Tibial nerve (tissue), 4 donors: ENCODE measurements around the gene GARIN5B. TPM values are rescaled to one million over a fixed set of nuclear protein-coding genes. Genes with fewer than 3 reads are reported as not detected.

Experiments
- DNase-seq, 2 donors: peaks; one replicate each; pipeline ENCODE4 v3.0.0-alpha.2; 2019; ENCODE audit warnings: low spot score in 2 of 2
- H3K27ac ChIP-seq, 4 donors: fragments of 200-600 bp; sonication (generic) in 3 of 4; one replicate each; pipeline ENCODE4 v1.5.1; 2017 to 2019; ENCODE audit warnings: mild to moderate bottlenecking in 1 of 4
- H3K27me3 ChIP-seq, 2 donors: fragments of 200-600 bp; sonication (generic) in 1 of 2; one replicate each; pipeline versions ENCODE4 v1.5.1 to v1.6.0; 2017 to 2019
- H3K36me3 ChIP-seq, 3 donors: fragments of 200-600 bp; sonication (generic); one replicate each; pipeline ENCODE4 v1.5.1; 2018 to 2019
- H3K4me1 ChIP-seq, 4 donors: fragments of 200-600 bp; sonication (generic) in 3 of 4; one replicate each; pipeline ENCODE4 v1.5.1; 2017 to 2019
- H3K4me3 ChIP-seq, 4 donors: fragments of 200-600 bp; sonication (generic) in 3 of 4; one replicate each; pipeline ENCODE4 v1.5.1; 2017 to 2019; ENCODE audit warnings: mild to moderate bottlenecking in 1 of 4, moderate library complexity in 1 of 4
- H3K9me3 ChIP-seq, 4 donors: fragments of 200-600 bp; sonication (generic) in 3 of 4; one replicate each; pipeline ENCODE4 v1.5.1; 2017 to 2019
- EP300 ChIP-seq, 2 donors: sonication (generic); formaldehyde crosslinking; IDR thresholded peaks; one replicate each; pipeline ENCODE4 v1.6.1; 2017; ENCODE audit warnings: antibody characterized with exemption in 2 of 2, mild to moderate bottlenecking in 1 of 2
- POLR2A ChIP-seq, 2 donors: fragments of 450-650 bp; IDR thresholded peaks; one replicate each; pipeline ENCODE4 v1.6.1; 2017; ENCODE audit warnings: antibody characterized with exemption in 2 of 2, mild to moderate bottlenecking in 2 of 2, moderate library complexity in 2 of 2
- WGBS, 2 donors: methylation state at CpG; one replicate each; pipeline ENCODE4 v1.1.5; 2018; 5-methylcytosine and 5-hydroxymethylcytosine counted together
- total RNA-seq, 4 donors: library from RNA; depleted of rRNA; stranded (reverse); fragments of >200 nt; gene quantifications; one replicate each; pipeline ENCODE4 v1.1.0, GENCODE V29; 2016
- TF ChIP-seq, protein P1 (sequence below), 5 experiments: fragments of 200-600 bp in 3 of 5; fragments of 450-650 bp in 2 of 5; sonication (generic) in 3 of 5; IDR thresholded peaks; one replicate each; pipeline ENCODE4 v1.5.1; 2016 to 2019; ENCODE audit warnings: antibody characterized with exemption in 5 of 5, mild to moderate bottlenecking in 3 of 5, moderate library complexity in 2 of 5

The GARIN5B gene
- total RNA-seq, 4 donors from 2014 or later = not detected

DNA sequence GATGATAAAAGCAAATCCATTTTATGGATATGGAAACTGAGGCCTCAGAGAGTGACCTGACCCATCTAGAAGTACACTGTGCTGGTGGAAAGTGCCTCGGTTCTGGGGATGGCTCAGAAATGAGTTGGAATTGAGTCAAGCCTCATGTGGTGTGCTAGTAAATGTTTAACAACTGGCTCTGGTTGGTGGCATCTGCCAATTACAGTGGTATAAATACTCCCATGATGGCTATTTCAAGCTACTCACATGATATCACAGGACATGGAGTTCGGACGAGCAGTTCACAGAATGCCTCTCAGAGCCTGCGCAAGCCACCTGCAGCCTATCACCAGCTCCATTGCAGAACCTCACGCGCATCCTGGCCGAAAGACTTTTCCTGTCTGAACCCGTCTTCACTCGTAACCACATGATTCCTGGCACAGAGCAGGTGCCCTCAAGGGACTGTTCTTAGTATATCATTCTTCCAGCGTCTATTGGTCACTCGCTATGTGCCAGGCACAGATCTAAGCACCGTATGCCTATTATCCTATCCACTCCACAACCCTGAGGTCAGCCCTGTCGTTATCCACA is 47.0 kb downstream of the GARIN5B start:
- Histone ChIP-seq H3K4me1 (no peaks in the 10 kb centered on the region), H3K9me3 (no peaks in the 10 kb centered on the region), H3K27ac (no peak overlapping the region), H3K36me3 (peaks cover 0 to 15% (median 0%) of the 10 kb centered on the region in 3 donors), H3K27me3 (peaks cover 0 to 11% of the 10 kb centered on the region in 2 donors), H3K4me3 (no peak overlapping the region)
- WGBS, 2 donors = 80 to 89% methylated on average over 11 to 13 of the region's 13 CpGs
- TF ChIP-seq POLR2A (IDR thresholded peaks at IDR 0.05) = no peak
- TF ChIP-seq, protein P1, sequence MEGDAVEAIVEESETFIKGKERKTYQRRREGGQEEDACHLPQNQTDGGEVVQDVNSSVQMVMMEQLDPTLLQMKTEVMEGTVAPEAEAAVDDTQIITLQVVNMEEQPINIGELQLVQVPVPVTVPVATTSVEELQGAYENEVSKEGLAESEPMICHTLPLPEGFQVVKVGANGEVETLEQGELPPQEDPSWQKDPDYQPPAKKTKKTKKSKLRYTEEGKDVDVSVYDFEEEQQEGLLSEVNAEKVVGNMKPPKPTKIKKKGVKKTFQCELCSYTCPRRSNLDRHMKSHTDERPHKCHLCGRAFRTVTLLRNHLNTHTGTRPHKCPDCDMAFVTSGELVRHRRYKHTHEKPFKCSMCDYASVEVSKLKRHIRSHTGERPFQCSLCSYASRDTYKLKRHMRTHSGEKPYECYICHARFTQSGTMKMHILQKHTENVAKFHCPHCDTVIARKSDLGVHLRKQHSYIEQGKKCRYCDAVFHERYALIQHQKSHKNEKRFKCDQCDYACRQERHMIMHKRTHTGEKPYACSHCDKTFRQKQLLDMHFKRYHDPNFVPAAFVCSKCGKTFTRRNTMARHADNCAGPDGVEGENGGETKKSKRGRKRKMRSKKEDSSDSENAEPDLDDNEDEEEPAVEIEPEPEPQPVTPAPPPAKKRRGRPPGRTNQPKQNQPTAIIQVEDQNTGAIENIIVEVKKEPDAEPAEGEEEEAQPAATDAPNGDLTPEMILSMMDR (IDR thresholded peaks at IDR 0.05) = no peak
- no peak for DNase-seq

DNA sequence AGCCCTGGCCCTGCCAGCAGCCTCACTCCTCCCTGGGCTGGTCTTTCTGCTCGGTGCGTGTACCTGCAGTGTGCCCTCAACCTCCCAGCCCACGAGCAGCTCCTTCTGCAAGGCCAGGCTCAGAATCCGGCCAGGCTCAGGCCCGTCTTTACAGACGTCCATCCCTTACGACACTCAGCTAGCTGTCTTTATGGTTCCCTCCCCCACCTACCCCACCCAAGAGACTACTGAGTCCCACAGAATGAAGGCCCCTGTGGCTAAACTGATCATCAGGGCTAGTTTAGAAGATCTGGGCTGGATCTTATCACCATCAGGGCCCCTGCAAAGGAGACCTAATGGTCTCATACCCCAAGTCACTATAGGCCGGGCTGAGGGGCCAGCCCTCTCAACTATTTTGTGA is 48.7 kb downstream of the GARIN5B start:
- peaks cover 0 to 4% (median 0%) of the 10 kb centered on the region in 4 donors for H3K9me3 ChIP-seq
- WGBS, 2 donors = 71 to 74% methylated on average over 8 of the region's 8 CpGs
- no peak overlapping the region for H3K27ac ChIP-seq
- H3K4me3 ChIP-seq = no peak overlapping the region
- no peaks in the 10 kb centered on the region for H3K27me3 ChIP-seq
- H3K4me1 ChIP-seq = no peaks in the 10 kb centered on the region
- no peak for DNase-seq
- TF ChIP-seq EP300 (IDR thresholded peaks at IDR 0.05) (no peak), POLR2A (IDR thresholded peaks at IDR 0.05) (no peak)
- TF ChIP-seq, protein P1 (IDR thresholded peaks at IDR 0.05) = no peak
- peaks cover 0 to 28% (median 0%) of the 10 kb centered on the region in 3 donors for H3K36me3 ChIP-seq

DNA sequence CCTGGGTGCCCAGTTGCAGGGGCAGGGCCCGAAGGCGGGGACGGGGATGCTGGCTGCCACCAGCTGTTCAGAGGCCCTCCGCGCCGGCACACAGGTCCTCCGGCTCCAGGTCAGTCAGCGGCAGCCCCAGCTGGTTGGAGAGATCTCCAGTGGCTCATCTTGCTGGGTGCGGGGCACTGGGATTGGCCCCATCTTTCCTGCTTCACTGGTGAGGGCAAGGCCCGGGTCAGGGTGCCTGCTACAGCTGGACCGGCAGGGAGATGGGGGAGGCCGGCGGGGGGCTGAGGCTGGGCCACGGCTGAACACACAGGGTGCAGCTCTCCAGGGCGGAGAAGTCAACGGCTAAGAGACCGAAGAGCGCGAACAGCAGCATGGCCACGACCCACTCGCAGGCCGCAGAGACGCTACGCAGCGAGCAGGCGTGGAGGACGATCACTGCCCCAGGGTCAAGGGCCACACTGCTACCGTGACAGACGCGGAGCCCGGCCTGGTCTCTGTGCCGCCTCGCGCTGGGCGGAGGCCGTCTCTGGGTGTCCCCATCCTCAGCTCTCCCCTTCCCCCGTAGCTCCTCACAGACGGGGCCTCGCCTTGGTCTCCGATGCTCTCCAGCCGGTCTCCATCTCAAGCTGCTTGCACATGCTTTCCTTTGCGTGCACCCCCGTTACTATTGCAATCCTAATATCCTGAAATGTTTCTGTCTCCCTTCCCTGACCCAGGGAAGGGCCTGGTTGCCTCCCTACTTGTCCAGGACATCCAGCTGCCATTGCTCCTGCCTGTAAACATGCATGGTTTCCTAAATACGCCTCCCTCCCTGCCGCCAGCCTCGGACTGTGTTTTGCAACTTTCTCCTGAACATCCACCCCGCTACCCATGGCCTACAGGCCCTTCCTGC is 50.2 kb downstream of the GARIN5B start:
- 77 to 82% methylated on average over 45 to 47 of the region's 47 CpGs for WGBS, 2 donors
- TF ChIP-seq POLR2A (IDR thresholded peaks at IDR 0.05) = no peak
- Histone ChIP-seq H3K27me3 (no peaks in the 10 kb centered on the region), H3K27ac (no peak overlapping the region), H3K9me3 (peaks cover 0 to 5% (median 0%) of the 10 kb centered on the region in 4 donors), H3K36me3 (peaks cover 0 to 35% (median 0%) of the 10 kb centered on the region in 3 donors), H3K4me1 (no peaks in the 10 kb centered on the region), H3K4me3 (no peak overlapping the region)
- DNase-seq = no peak

DNA sequence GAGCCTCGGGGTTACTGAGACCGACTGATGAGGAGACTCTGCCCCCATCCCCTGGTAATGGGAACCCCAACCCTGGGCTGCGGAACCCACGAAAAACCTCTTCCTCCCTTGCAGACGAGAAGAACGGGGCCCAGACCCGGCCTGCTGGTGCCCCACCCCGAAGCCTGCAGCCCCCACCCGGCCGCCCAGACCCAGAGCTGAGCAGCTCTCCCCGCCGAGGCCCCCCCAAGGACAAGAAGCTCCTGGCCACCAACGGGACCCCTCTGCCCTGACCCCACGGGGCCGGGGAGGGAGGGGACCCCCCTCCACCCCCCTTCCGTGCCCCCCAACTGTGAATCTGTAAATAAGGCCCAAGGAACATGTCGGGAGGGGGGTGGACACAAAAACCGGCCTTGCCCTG is 51.3 kb downstream of the GARIN5B start:
- no peak for DNase-seq
- TF ChIP-seq, protein P1 (IDR thresholded peaks at IDR 0.05) = no peak
- TF ChIP-seq EP300 (IDR thresholded peaks at IDR 0.05) (no peak), POLR2A (IDR thresholded peaks at IDR 0.05) (no peak)
- WGBS, 2 donors = 78 to 84% methylated on average over 14 to 17 of the region's 18 CpGs
- no peaks in the 10 kb centered on the region for H3K27me3 ChIP-seq
- H3K4me1 ChIP-seq = no peaks in the 10 kb centered on the region
- H3K9me3 ChIP-seq = peaks cover 0 to 5% (median 0%) of the 10 kb centered on the region in 4 donors
- H3K36me3 ChIP-seq = peaks cover 0 to 39% (median 0%) of the 10 kb centered on the region in 3 donors
- no peak overlapping the region for H3K4me3 ChIP-seq
- H3K27ac ChIP-seq = no peak overlapping the region

DNA sequence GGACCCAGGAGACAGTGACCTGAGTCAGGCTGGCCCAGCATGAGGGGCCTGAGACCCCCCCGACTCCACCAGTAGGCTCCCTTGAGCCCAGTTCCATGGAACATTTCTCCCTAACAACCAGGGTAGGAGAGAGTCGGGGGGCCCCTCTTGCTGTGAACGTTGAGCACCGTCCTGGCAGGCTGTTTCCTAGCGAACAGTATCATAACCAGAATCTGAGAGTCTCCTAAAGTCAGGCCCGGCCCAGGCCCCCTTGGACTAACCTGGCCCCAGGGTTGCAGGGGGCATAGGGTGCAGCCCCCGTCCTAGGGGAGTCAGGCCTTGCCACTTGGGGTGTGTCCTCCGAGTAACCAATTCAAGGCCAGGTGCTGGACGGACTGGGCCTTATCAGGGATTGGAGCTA is 51.7 kb downstream of the GARIN5B start:
- peaks cover 0 to 43% (median 0%) of the 10 kb centered on the region in 3 donors for H3K36me3 ChIP-seq
- no peak for TF ChIP-seq POLR2A (IDR thresholded peaks at IDR 0.05)
- TF ChIP-seq, protein P1 (IDR thresholded peaks at IDR 0.05) = no peak
- no peak for TF ChIP-seq EP300 (IDR thresholded peaks at IDR 0.05)
- H3K4me3 ChIP-seq = no peak overlapping the region
- peaks cover 0 to 5% (median 0%) of the 10 kb centered on the region in 4 donors for H3K9me3 ChIP-seq
- H3K27me3 ChIP-seq = no peaks in the 10 kb centered on the region
- DNase-seq = no peak
- no peaks in the 10 kb centered on the region for H3K4me1 ChIP-seq
- no peak overlapping the region for H3K27ac ChIP-seq
- WGBS, 2 donors = 85 to 94% methylated on average over 5 to 9 of the region's 9 CpGs
